ENCODE measurements around the gene FPR1.

GRCh38 chr19:51750400-51751094, 1.1 kb downstream of the FPR1 start:
- TF ChIP-seq POLR2A (IDR thresholded peaks at IDR 0.05; ENCODE audit: low read depth, low read length) (no peak), POLR2AphosphoS5 (IDR thresholded peaks at IDR 0.05; ENCODE audit: low read depth, low read length) (no peak)
